Liver (tissue), 3 donors: ENCODE measurements around the gene PANK2.

ENCODE experiments used
- CTCF ChIP-seq: fragments of 150-350 bp; IDR thresholded peaks from 2 replicates; pipeline ENCODE4 v1.5.1; 2017; ENCODE audit warnings: improper control_type of control experiment, low read depth, low read length; ENCODE audit not compliant: missing input control
- GABPA ChIP-seq, 2 donors: IDR thresholded peaks in 1 of 2; conservative IDR thresholded peaks in 1 of 2; 2 replicates each; pipeline ENCODE4 v1.6.1; 2016; ENCODE audit warnings: antibody characterized with exemption in 2 of 2, mild to moderate bottlenecking in 1 of 2, moderate library complexity in 1 of 2
- RAD21 ChIP-seq, 2 donors: IDR thresholded peaks; 2 replicates each; pipeline ENCODE4 v1.6.1; 2016; ENCODE audit warnings: antibody characterized with exemption in 2 of 2, mild to moderate bottlenecking in 2 of 2
- REST ChIP-seq: IDR thresholded peaks from 2 replicates; pipeline ENCODE4 v1.6.1; 2016; ENCODE audit warnings: antibody characterized with exemption, mild to moderate bottlenecking
- SP1 ChIP-seq: IDR thresholded peaks from 2 replicates; pipeline ENCODE4 v1.6.1; 2018; ENCODE audit warnings: antibody characterized with exemption, mild to moderate bottlenecking
- TAF1 ChIP-seq: conservative IDR thresholded peaks from 2 replicates; pipeline ENCODE4 v1.6.1; 2016; ENCODE audit warnings: antibody characterized with exemption, mild to moderate bottlenecking
- TF ChIP-seq, protein P1 (sequence below): IDR thresholded peaks from 2 replicates; pipeline ENCODE4 v1.6.1; 2016; ENCODE audit warnings: antibody characterized with exemption
- donor health status: healthy.
- donor health status: healthy.

- TF ChIP-seq CTCF (no peak), RAD21 (IDR thresholded peaks at IDR 0.05) (no peak), GABPA (IDR thresholded peaks at IDR 0.05 in 1 of 2, conservative IDR thresholded peaks at IDR 0.05 in 1 of 2) (no peak), REST (no peak), TAF1 (no peak), SP1 (no peak)
- TF ChIP-seq, protein P1, sequence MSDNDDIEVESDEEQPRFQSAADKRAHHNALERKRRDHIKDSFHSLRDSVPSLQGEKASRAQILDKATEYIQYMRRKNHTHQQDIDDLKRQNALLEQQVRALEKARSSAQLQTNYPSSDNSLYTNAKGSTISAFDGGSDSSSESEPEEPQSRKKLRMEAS: no peak
Measured at GRCh38 chr20:3896302-3896701, 7.1 kb downstream of the PANK2 start.
